ENCODE measurements around the gene CERS5.

Gene CERS5

DNA sequence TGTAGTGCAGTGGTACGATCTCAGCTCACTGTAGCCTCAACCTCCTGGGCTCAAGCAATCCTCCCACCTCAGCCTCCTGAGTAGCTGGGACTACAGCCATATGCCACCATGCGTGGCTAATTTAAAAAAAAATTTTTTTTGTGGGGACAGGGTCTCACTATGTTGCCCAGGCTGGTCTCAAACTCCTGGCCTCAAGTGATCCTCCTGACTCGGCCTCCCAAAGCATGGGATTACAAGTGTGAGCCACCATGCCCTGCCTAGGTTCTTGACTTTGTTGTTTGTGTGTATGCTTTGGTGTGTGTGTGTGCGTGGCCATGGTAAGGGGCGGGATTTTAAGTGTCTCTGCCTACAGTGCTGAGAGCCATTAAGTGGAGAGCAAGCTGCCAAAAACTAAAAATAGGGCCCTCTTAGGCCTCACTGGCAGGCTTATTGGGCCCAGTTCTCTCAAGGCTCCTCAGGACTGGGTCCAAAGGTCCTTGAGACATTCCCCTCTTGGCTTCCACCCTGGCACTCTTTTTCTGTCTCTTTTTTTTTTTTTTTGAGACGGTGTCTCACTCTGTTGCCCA lies 50.0 kb downstream of the CERS5 start:
- H3K27me3 ChIP-seq (ENCODE audit: insufficient read depth, insufficient read length): no peaks in the 10 kb centered on the region
- H3K4me1 ChIP-seq (ENCODE audit: insufficient read depth, insufficient read length): no peaks in the 10 kb centered on the region
- no peaks in the 10 kb centered on the region for H3K9me3 ChIP-seq (ENCODE audit: insufficient read depth, low read length)
- peaks cover 38% of the 10 kb centered on the region for H3K36me3 ChIP-seq (ENCODE audit: insufficient read depth, insufficient read length, low read length)
- no peak for DNase-seq (ENCODE audit: low read depth, low spot score)
- no peak overlapping the region for H3K4me3 ChIP-seq (ENCODE audit: insufficient read length, low read depth)
- no peak overlapping the region for H3K9ac ChIP-seq (ENCODE audit: insufficient read length, low read depth)
- TF ChIP-seq SUZ12 (IDR thresholded peaks at IDR 0.05; ENCODE audit: extremely low read depth, insufficient read depth, insufficient read length): no peak
- TF ChIP-seq ZNF274 (IDR thresholded peaks at IDR 0.05; ENCODE audit: low read depth, low read length): no peak
- TF ChIP-seq YY1 (IDR thresholded peaks at IDR 0.05; ENCODE audit: insufficient read depth, insufficient read length): no peak

- peaks cover 13% of the 10 kb centered on the region for H3K36me3 ChIP-seq (ENCODE audit: insufficient read depth, insufficient read length, low read length)
- peaks cover 22% of the 10 kb centered on the region for H3K4me1 ChIP-seq (ENCODE audit: insufficient read depth, insufficient read length)
- no peak for TF ChIP-seq YY1 (IDR thresholded peaks at IDR 0.05; ENCODE audit: insufficient read depth, insufficient read length)
- no peak for TF ChIP-seq ZNF274 (IDR thresholded peaks at IDR 0.05; ENCODE audit: low read depth, low read length)
- no peak for TF ChIP-seq SUZ12 (IDR thresholded peaks at IDR 0.05; ENCODE audit: extremely low read depth, insufficient read depth, insufficient read length)
- peak overlapping the region; percentile 98 for H3K4me3 ChIP-seq (ENCODE audit: insufficient read length, low read depth)
- no peaks in the 10 kb centered on the region for H3K27me3 ChIP-seq (ENCODE audit: insufficient read depth, insufficient read length)
- peak; percentile 46 for DNase-seq (ENCODE audit: low read depth, low spot score)
- no peaks in the 10 kb centered on the region for H3K9me3 ChIP-seq (ENCODE audit: insufficient read depth, low read length)
- H3K9ac ChIP-seq (ENCODE audit: insufficient read length, low read depth): peak overlapping the region; percentile 93
These were observed 54.5 kb downstream of the CERS5 start for GRCh38 chr12:50112456-50113218.

- no peaks in the 10 kb centered on the region for H3K27me3 ChIP-seq (ENCODE audit: insufficient read depth, insufficient read length)
- no peaks in the 10 kb centered on the region for H3K9me3 ChIP-seq (ENCODE audit: insufficient read depth, low read length)
- no peak for TF ChIP-seq SUZ12 (IDR thresholded peaks at IDR 0.05; ENCODE audit: extremely low read depth, insufficient read depth, insufficient read length)
- no peak for TF ChIP-seq ZNF274 (IDR thresholded peaks at IDR 0.05; ENCODE audit: low read depth, low read length)
- no peak for TF ChIP-seq YY1 (IDR thresholded peaks at IDR 0.05; ENCODE audit: insufficient read depth, insufficient read length)
- H3K4me1 ChIP-seq (ENCODE audit: insufficient read depth, insufficient read length): peaks cover 22% of the 10 kb centered on the region
- H3K36me3 ChIP-seq (ENCODE audit: insufficient read depth, insufficient read length, low read length): peaks cover 12% of the 10 kb centered on the region
- H3K4me3 ChIP-seq (ENCODE audit: insufficient read length, low read depth): peak within 1 kb of the TSS; percentile 98
- H3K9ac ChIP-seq (ENCODE audit: insufficient read length, low read depth): peak within 1 kb of the TSS; percentile 93
- DNase-seq (ENCODE audit: low read depth, low spot score): peak; percentile 99
These were observed 55.3 kb downstream of the CERS5 start, which contains the start of gene COX14 for GRCh38 chr12:50111693-50112455. COX14 (plus strand) TSS chr12:50112236; CDS start chr12:50120044, 7,808 bp downstream.

GRCh38 chr12:50111395-50111692 lies 55.8 kb downstream of the CERS5 start:
- TF ChIP-seq SUZ12 (IDR thresholded peaks at IDR 0.05; ENCODE audit: extremely low read depth, insufficient read depth, insufficient read length) (no peak), YY1 (IDR thresholded peaks at IDR 0.05; ENCODE audit: insufficient read depth, insufficient read length) (no peak)
- peak overlapping the region; percentile 68 for H3K9ac ChIP-seq (ENCODE audit: insufficient read length, low read depth)

GRCh38 chr12:50110762-50111351 lies 56.3 kb downstream of the CERS5 start:
- Histone ChIP-seq H3K36me3 (ENCODE audit: insufficient read depth, insufficient read length, low read length) (peaks cover 6% of the 10 kb centered on the region), H3K4me1 (ENCODE audit: insufficient read depth, insufficient read length) (peaks cover 22% of the 10 kb centered on the region), H3K9ac (ENCODE audit: insufficient read length, low read depth) (peak overlapping the region; percentile 47), H3K9me3 (ENCODE audit: insufficient read depth, low read length) (no peaks in the 10 kb centered on the region), H3K27me3 (ENCODE audit: insufficient read depth, insufficient read length) (no peaks in the 10 kb centered on the region), H3K4me3 (ENCODE audit: insufficient read length, low read depth) (peak overlapping the region; percentile 30)
- TF ChIP-seq SUZ12 (IDR thresholded peaks at IDR 0.05; ENCODE audit: extremely low read depth, insufficient read depth, insufficient read length): no peak
- no peak for DNase-seq (ENCODE audit: low read depth, low spot score)

More at GRCh38 chr12:50111395-50111692, 55.8 kb downstream of the CERS5 start:
- peak overlapping the region; percentile 30 for H3K4me3 ChIP-seq (ENCODE audit: insufficient read length, low read depth)
- peaks cover 7% of the 10 kb centered on the region for H3K36me3 ChIP-seq (ENCODE audit: insufficient read depth, insufficient read length, low read length)
- DNase-seq (ENCODE audit: low read depth, low spot score): no peak
- H3K9me3 ChIP-seq (ENCODE audit: insufficient read depth, low read length): no peaks in the 10 kb centered on the region
- peaks cover 22% of the 10 kb centered on the region for H3K4me1 ChIP-seq (ENCODE audit: insufficient read depth, insufficient read length)
- H3K27me3 ChIP-seq (ENCODE audit: insufficient read depth, insufficient read length): no peaks in the 10 kb centered on the region

- H3K4me3 ChIP-seq (ENCODE audit: insufficient read length, low read depth): no peak overlapping the region
- peaks cover 22% of the 10 kb centered on the region for H3K4me1 ChIP-seq (ENCODE audit: insufficient read depth, insufficient read length)
- H3K27me3 ChIP-seq (ENCODE audit: insufficient read depth, insufficient read length): no peaks in the 10 kb centered on the region
- TF ChIP-seq ZNF274 (IDR thresholded peaks at IDR 0.05; ENCODE audit: low read depth, low read length) (no peak), YY1 (IDR thresholded peaks at IDR 0.05; ENCODE audit: insufficient read depth, insufficient read length) (no peak), SUZ12 (IDR thresholded peaks at IDR 0.05; ENCODE audit: extremely low read depth, insufficient read depth, insufficient read length) (no peak)
- no peak for DNase-seq (ENCODE audit: low read depth, low spot score)
- no peaks in the 10 kb centered on the region for H3K36me3 ChIP-seq (ENCODE audit: insufficient read depth, insufficient read length, low read length)
- H3K9me3 ChIP-seq (ENCODE audit: insufficient read depth, low read length): no peaks in the 10 kb centered on the region
- H3K9ac ChIP-seq (ENCODE audit: insufficient read length, low read depth): peak overlapping the region; percentile 47
These were observed 56.9 kb downstream of the CERS5 start for GRCh38 chr12:50110127-50110761.

Data from NT2/D1 (cell line).